ENCODE measurements around the gene POP4. TPM values are rescaled to one million over a fixed set of nuclear protein-coding genes. Genes with fewer than 3 reads are reported as not detected.
A peak's percentile ranks its signal among the peaks of the same experiment; 100 is the strongest.

POP4 gene
- total and polyA plus RNA-seq, 9 of the 15 experiments (the other 6 are each of a cell fraction or from before 2014, with no cell fraction given), result 42.1 to 128 (median 99.0) TPM

DNA sequence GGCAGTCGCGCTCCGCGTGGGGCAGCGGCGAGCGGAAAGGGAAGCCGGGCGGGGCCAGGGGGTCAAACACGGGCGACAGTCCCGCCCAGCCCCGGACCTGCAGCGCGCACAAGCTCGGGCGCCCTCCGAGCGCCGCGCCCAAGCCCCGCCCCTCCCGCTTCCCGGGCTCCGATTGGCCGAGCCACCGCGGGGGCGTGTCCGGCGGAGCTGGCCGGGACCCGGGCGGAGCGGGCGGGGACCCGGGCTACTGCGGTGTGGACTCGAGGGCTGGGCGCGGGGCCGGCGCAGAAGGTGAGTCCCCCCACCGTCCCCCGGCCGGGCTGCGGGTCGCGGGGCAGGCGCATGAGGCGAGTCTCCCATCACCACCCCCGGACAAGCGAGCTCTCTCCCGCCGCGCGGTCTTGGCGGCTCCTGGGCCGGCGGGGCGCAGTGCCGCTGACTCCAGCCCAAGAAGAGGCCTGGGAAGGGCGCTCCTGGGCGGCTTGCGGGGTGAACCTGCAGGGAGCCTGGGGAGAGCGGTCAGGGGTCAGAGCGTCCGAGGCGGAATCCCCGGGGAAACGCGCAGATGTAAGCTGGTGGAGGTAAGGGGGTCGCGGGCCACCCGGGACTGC lies 59.2 kb downstream of the POP4 start, which contains the start of gene PLEKHF1 (continued):
- TF ChIP-seq, protein P1, sequence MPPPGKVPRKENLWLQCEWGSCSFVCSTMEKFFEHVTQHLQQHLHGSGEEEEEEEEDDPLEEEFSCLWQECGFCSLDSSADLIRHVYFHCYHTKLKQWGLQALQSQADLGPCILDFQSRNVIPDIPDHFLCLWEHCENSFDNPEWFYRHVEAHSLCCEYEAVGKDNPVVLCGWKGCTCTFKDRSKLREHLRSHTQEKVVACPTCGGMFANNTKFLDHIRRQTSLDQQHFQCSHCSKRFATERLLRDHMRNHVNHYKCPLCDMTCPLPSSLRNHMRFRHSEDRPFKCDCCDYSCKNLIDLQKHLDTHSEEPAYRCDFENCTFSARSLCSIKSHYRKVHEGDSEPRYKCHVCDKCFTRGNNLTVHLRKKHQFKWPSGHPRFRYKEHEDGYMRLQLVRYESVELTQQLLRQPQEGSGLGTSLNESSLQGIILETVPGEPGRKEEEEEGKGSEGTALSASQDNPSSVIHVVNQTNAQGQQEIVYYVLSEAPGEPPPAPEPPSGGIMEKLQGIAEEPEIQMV (tag; conservative IDR thresholded peaks at IDR 0.05; ENCODE audit: low read depth), result no peak
- TF ChIP-seq, protein P2, sequence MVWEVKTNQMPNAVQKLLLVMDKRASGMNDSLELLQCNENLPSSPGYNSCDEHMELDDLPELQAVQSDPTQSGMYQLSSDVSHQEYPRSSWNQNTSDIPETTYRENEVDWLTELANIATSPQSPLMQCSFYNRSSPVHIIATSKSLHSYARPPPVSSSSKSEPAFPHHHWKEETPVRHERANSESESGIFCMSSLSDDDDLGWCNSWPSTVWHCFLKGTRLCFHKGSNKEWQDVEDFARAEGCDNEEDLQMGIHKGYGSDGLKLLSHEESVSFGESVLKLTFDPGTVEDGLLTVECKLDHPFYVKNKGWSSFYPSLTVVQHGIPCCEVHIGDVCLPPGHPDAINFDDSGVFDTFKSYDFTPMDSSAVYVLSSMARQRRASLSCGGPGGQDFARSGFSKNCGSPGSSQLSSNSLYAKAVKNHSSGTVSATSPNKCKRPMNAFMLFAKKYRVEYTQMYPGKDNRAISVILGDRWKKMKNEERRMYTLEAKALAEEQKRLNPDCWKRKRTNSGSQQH (CRISPR knock-in tag; IDR thresholded peaks at IDR 0.05), result no peak
- no peak for TF ChIP-seq CCAR2 (IDR thresholded peaks at IDR 0.05; ENCODE audit: low read depth, low read length)
- TF ChIP-seq, protein P3, sequence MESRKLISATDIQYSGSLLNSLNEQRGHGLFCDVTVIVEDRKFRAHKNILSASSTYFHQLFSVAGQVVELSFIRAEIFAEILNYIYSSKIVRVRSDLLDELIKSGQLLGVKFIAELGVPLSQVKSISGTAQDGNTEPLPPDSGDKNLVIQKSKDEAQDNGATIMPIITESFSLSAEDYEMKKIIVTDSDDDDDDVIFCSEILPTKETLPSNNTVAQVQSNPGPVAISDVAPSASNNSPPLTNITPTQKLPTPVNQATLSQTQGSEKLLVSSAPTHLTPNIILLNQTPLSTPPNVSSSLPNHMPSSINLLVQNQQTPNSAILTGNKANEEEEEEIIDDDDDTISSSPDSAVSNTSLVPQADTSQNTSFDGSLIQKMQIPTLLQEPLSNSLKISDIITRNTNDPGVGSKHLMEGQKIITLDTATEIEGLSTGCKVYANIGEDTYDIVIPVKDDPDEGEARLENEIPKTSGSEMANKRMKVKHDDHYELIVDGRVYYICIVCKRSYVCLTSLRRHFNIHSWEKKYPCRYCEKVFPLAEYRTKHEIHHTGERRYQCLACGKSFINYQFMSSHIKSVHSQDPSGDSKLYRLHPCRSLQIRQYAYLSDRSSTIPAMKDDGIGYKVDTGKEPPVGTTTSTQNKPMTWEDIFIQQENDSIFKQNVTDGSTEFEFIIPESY (CRISPR knock-in tag; IDR thresholded peaks at IDR 0.05), result no peak
- TF ChIP-seq ZNF436 (CRISPR knock-in tag; IDR thresholded peaks at IDR 0.05), result no peak
- TF ChIP-seq, protein P4, sequence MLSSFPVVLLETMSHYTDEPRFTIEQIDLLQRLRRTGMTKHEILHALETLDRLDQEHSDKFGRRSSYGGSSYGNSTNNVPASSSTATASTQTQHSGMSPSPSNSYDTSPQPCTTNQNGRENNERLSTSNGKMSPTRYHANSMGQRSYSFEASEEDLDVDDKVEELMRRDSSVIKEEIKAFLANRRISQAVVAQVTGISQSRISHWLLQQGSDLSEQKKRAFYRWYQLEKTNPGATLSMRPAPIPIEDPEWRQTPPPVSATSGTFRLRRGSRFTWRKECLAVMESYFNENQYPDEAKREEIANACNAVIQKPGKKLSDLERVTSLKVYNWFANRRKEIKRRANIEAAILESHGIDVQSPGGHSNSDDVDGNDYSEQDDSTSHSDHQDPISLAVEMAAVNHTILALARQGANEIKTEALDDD (IDR thresholded peaks at IDR 0.05), result no peak
- no peak for TF ChIP-seq ILF3 (IDR thresholded peaks at IDR 0.05; ENCODE audit: borderline replicate concordance)
- TF ChIP-seq TRIM24 (IDR thresholded peaks at IDR 0.05), result no peak
- TF ChIP-seq, protein P5, sequence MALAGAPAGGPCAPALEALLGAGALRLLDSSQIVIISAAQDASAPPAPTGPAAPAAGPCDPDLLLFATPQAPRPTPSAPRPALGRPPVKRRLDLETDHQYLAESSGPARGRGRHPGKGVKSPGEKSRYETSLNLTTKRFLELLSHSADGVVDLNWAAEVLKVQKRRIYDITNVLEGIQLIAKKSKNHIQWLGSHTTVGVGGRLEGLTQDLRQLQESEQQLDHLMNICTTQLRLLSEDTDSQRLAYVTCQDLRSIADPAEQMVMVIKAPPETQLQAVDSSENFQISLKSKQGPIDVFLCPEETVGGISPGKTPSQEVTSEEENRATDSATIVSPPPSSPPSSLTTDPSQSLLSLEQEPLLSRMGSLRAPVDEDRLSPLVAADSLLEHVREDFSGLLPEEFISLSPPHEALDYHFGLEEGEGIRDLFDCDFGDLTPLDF (CRISPR knock-in tag; IDR thresholded peaks at IDR 0.05), result no peak
- 0 out of 2 replicates have a peak, but pooled peaks have one; percentile 17 for TF ChIP-seq NR2C2 (CRISPR knock-in tag; IDR thresholded peaks at IDR 0.05)
- peak; percentile 91 for TF ChIP-seq NR2C2 (tag; IDR thresholded peaks at IDR 0.05)
- TF ChIP-seq SNIP1 (IDR thresholded peaks at IDR 0.05; ENCODE audit: low read depth), result no peak
- TF ChIP-seq SREBF1 (IDR thresholded peaks at IDR 0.05; ENCODE audit: borderline replicate concordance, low read depth, low read length), result no peak
- no peak for TF ChIP-seq ZNF253 (CRISPR knock-in tag; conservative IDR thresholded peaks at IDR 0.05)
- peak; percentile 55 for TF ChIP-seq FIP1L1 (IDR thresholded peaks at IDR 0.05; ENCODE audit: low read depth, low read length, poor library complexity, severe bottlenecking)
- TF ChIP-seq ZNF311 (CRISPR knock-in tag; IDR thresholded peaks at IDR 0.05), result no peak
- TF ChIP-seq ZNF79 (CRISPR knock-in tag; IDR thresholded peaks at IDR 0.05; ENCODE audit: low read depth), result no peak
- TF ChIP-seq HNRNPL (IDR thresholded peaks at IDR 0.05; ENCODE audit: low read depth, low read length), result peak; percentile 35; the same call in 1 of the 2 replicates
- TF ChIP-seq TAF7 (tag; IDR thresholded peaks at IDR 0.05), result no peak
- no peak for TF ChIP-seq ZNF212 (CRISPR knock-in tag; IDR thresholded peaks at IDR 0.05)
- TF ChIP-seq JUND (IDR thresholded peaks at IDR 0.05; ENCODE audit: borderline replicate concordance, low read depth, low read length), result 0 out of 2 replicates have a peak, but pooled peaks have one; percentile 4
- no peak for TF ChIP-seq JUND (tag; IDR thresholded peaks at IDR 0.05; ENCODE audit: borderline replicate concordance, low read depth, low read length)

Data from K562 (cell line).